SU-DHL-6 (cell line): ENCODE data around the gene NOD2.
A peak's percentile ranks its signal among the peaks of the same experiment; 100 is the strongest.

Source experiments
- H2AFZ ChIP-seq: fragments of 200-600 bp; sonication (generic); 2 replicates; pipeline ENCODE4 v1.6.1; 2014; ENCODE audit warnings: low read depth, mild to moderate bottlenecking, moderate library complexity, mixed read lengths, antibody characterized with exemption, low read length; ENCODE audit not compliant: severe bottlenecking
- H3F3A ChIP-seq: fragments of 200-600 bp; shearing (Covaris generic); 2 replicates; pipeline ENCODE4 v1.6.0; 2016; ENCODE audit warnings: antibody characterized with exemption, mild to moderate bottlenecking; ENCODE audit not compliant: insufficient read depth
- H3K27ac ChIP-seq: fragments of 200-600 bp; sonication (generic); 2 replicates; pipeline ENCODE4 v1.5.1; 2016; ENCODE audit warnings: low read depth, mild to moderate bottlenecking, low read length, moderate library complexity, mixed read lengths
- H3K27me3 ChIP-seq: fragments of 200-600 bp; sonication (generic), shearing (Covaris generic); 2 replicates; pipeline ENCODE4 v1.6.0; 2014; ENCODE audit warnings: mild to moderate bottlenecking, low read length
- H3K36me3 ChIP-seq: fragments of 200-600 bp; sonication (generic); 2 replicates; pipeline ENCODE4 v1.6.1; 2014; ENCODE audit warnings: mild to moderate bottlenecking, low read length, mixed read lengths
- H3K4me2 ChIP-seq: fragments of 300-600, 200-600 bp; shearing (Covaris generic), sonication (generic); 2 replicates; pipeline ENCODE4 v1.6.0; 2014; ENCODE audit warnings: low read length, low read depth, mild to moderate bottlenecking; ENCODE audit not compliant: poor library complexity, severe bottlenecking
- H3K4me3 ChIP-seq: fragments of 200-600 bp; sonication (generic); 2 replicates; pipeline ENCODE4 v1.5.1; 2014; ENCODE audit warnings: antibody characterized with exemption, low read length, mild to moderate bottlenecking, mixed read lengths; ENCODE audit not compliant: insufficient read depth, poor library complexity, severe bottlenecking
- H3K79me2 ChIP-seq: fragments of 200-600 bp; sonication (generic); 2 replicates; pipeline ENCODE4 v1.6.1; 2014; ENCODE audit warnings: mild to moderate bottlenecking, low read length, moderate library complexity; ENCODE audit not compliant: insufficient read depth
- H3K9ac ChIP-seq: fragments of 200-600 bp; sonication (generic); 2 replicates; pipeline ENCODE4 v1.7.0; 2014; ENCODE audit warnings: mild to moderate bottlenecking, low read length
- H3K9me2 ChIP-seq: fragments of 200-600 bp; sonication (generic); replicated peaks from 2 replicates; pipeline ENCODE4 v1.6.1; 2014; ENCODE audit warnings: low read length; ENCODE audit not compliant: insufficient read depth
- H3K9me3 ChIP-seq: fragments of 200-600 bp; sonication (generic); 2 replicates; pipeline ENCODE4 v1.6.1; 2014; ENCODE audit warnings: low read length, mixed read lengths; ENCODE audit not compliant: insufficient read depth
- H4K20me1 ChIP-seq: fragments of 200-600 bp; sonication (generic); 2 replicates; pipeline ENCODE4 v1.6.1; 2014; ENCODE audit warnings: low read depth, mild to moderate bottlenecking, antibody characterized with exemption, low read length, moderate library complexity, mixed read lengths
- EZH2phosphoT487 ChIP-seq: fragments of 200-600 bp; sonication (generic), shearing (Covaris generic); conservative IDR thresholded peaks from 2 replicates; pipeline ENCODE4 v1.6.1; 2018; ENCODE audit warnings: mild to moderate bottlenecking, antibody characterized with exemption, low read length, moderate library complexity, mixed read lengths
- TF ChIP-seq, protein P1 (sequence below): fragments of 200-600 bp; sonication (generic); IDR thresholded peaks from one replicate; pipeline ENCODE4 v1.5.1; 2017; ENCODE audit warnings: antibody characterized with exemption, mild to moderate bottlenecking, low read length, moderate library complexity; ENCODE audit not compliant: insufficient read depth, poor library complexity, severe bottlenecking

NOD2 gene

DNA sequence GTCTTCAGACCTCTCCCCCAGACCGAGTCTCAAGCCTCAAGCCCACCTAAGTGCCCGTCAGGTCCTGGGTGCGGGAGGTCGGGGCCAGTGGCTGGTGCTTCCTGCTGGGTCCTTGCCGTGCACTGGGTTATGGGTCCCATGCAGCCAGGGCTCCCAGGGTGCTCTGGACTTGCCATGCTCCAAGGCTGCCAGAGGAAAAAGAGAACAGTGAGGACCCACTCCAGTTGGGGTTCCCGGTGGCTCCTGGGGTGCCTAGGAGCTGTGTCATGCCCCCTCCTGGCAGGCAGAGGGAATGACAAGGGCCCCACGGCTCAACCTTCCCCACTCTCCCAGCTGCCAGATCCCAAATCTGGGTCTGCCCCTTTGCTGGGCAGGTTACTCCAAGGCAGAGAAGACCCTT, 16.1 kb upstream of the NOD2 start:
- H3K4me3 ChIP-seq = no peak overlapping the region
- no peaks in the 10 kb centered on the region for H3K9me2 ChIP-seq
- no peaks in the 10 kb centered on the region for H3K27me3 ChIP-seq
- H4K20me1 ChIP-seq = no peaks in the 10 kb centered on the region
- no peaks in the 10 kb centered on the region for H3K79me2 ChIP-seq
- H3K9me3 ChIP-seq = peaks cover 6% of the 10 kb centered on the region; the same call in 1 of the 2 replicates
- H2AFZ ChIP-seq = no peak overlapping the region
- H3K36me3 ChIP-seq = no peaks in the 10 kb centered on the region
- H3F3A ChIP-seq = no peaks in the 10 kb centered on the region
- TF ChIP-seq, protein P1, sequence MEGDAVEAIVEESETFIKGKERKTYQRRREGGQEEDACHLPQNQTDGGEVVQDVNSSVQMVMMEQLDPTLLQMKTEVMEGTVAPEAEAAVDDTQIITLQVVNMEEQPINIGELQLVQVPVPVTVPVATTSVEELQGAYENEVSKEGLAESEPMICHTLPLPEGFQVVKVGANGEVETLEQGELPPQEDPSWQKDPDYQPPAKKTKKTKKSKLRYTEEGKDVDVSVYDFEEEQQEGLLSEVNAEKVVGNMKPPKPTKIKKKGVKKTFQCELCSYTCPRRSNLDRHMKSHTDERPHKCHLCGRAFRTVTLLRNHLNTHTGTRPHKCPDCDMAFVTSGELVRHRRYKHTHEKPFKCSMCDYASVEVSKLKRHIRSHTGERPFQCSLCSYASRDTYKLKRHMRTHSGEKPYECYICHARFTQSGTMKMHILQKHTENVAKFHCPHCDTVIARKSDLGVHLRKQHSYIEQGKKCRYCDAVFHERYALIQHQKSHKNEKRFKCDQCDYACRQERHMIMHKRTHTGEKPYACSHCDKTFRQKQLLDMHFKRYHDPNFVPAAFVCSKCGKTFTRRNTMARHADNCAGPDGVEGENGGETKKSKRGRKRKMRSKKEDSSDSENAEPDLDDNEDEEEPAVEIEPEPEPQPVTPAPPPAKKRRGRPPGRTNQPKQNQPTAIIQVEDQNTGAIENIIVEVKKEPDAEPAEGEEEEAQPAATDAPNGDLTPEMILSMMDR = peak; percentile 28
- no peak for TF ChIP-seq EZH2phosphoT487
- no peak overlapping the region for H3K27ac ChIP-seq
- H3K9ac ChIP-seq = no peak overlapping the region
- no peak overlapping the region for H3K4me2 ChIP-seq

DNA sequence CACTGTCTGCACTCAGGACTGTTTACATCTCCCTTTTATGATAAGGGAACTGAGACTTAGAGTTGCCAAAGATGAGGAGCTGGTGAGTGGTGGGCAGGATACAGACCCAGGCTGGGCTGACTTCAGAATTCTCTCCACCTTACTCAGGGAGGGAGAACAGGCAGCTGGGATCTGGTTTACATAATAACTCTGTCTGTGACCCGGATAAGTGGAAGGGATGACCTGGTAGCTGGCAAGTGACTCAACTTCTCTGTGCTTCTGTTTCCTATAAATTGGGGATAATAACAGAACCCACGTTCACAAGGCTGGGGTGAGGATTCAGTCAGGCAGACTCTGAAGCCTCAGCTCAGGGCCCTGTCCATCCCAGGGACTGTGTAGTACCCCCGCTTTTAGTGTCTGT, 14.9 kb upstream of the NOD2 start:
- no peaks in the 10 kb centered on the region for H3F3A ChIP-seq
- no peak overlapping the region for H3K4me2 ChIP-seq
- H3K27ac ChIP-seq = no peak overlapping the region
- no peaks in the 10 kb centered on the region for H3K79me2 ChIP-seq
- H3K36me3 ChIP-seq = no peaks in the 10 kb centered on the region
- H3K27me3 ChIP-seq = no peaks in the 10 kb centered on the region
- TF ChIP-seq EZH2phosphoT487 = no peak
- TF ChIP-seq, protein P1 = no peak
- H3K9me3 ChIP-seq = no peaks in the 10 kb centered on the region
- H4K20me1 ChIP-seq = no peaks in the 10 kb centered on the region
- no peaks in the 10 kb centered on the region for H3K9me2 ChIP-seq
- no peak overlapping the region for H3K4me3 ChIP-seq
- H2AFZ ChIP-seq = no peak overlapping the region
- H3K9ac ChIP-seq = no peak overlapping the region

DNA sequence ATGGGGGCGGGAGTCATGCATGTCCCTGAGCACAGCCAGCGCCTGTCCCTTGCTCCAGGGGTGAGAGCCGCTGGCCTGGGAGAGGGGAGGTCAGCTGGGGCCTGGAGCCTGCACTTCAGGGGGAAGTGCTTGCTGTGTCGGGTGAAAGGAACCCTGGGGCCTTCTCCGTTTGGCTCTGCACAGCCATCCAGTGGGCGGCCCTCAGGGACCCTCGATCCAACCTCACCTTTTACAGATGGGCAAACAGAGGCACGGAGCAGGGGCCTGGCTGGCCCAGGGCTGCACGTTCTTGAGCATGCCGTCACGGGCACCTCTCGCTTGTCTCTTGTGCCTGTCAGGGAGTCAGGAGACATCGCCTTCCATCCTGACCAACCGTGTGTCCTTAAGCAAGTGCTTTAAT, 14.1 kb upstream of the NOD2 start:
- Histone ChIP-seq H3K9ac (no peak overlapping the region), H4K20me1 (no peaks in the 10 kb centered on the region), H3K36me3 (no peaks in the 10 kb centered on the region), H3K9me2 (no peaks in the 10 kb centered on the region), H3F3A (no peaks in the 10 kb centered on the region), H2AFZ (no peak overlapping the region), H3K4me3 (no peak overlapping the region), H3K27me3 (no peaks in the 10 kb centered on the region), H3K9me3 (no peaks in the 10 kb centered on the region), H3K4me2 (no peak overlapping the region), H3K27ac (no peak overlapping the region), H3K79me2 (no peaks in the 10 kb centered on the region)
- no peak for TF ChIP-seq EZH2phosphoT487
- TF ChIP-seq, protein P1 = no peak
